Right cardiac atrium (tissue), 5 donors: Measurements from ENCODE around the gene EPHB1. TPM values are rescaled to one million over a fixed set of nuclear protein-coding genes. Genes with fewer than 3 reads are reported as not detected.
A peak's percentile ranks its signal among the peaks of the same experiment; 100 is the strongest.

Source experiments
- ATAC-seq, 2 donors: fragments of 200-7000 bp; cut with Tn5 transposase; one replicate each; pipeline versions ENCODE4 v1.8.0 to v1.9.1; 2020; ENCODE audit warnings: moderate library complexity in 2 of 2, mild to moderate bottlenecking in 1 of 2
- DNase-seq, 3 donors: peaks; one replicate each; pipeline ENCODE4 v3.0.0-alpha.2; 2020
- H3K27ac ChIP-seq: one replicate; pipeline ENCODE4 v1.5.1; 2013; ENCODE audit warnings: mild to moderate bottlenecking, low read length, control low read depth, moderate library complexity
- H3K27me3 ChIP-seq: one replicate; pipeline ENCODE4 v1.6.1; 2013; ENCODE audit not compliant: control insufficient read depth, insufficient read depth
- H3K4me1 ChIP-seq: one replicate; pipeline ENCODE4 v1.6.1; 2013; ENCODE audit warnings: low read length; ENCODE audit not compliant: control insufficient read depth, insufficient read depth
- H3K4me3 ChIP-seq: one replicate; pipeline ENCODE4 v1.5.1; 2013; ENCODE audit warnings: low read length, control low read depth
- H3K9me3 ChIP-seq: one replicate; pipeline ENCODE4 v1.6.1; 2013; ENCODE audit warnings: low read length; ENCODE audit not compliant: control insufficient read depth
- WGBS: extraction: QIAGEN DNeasy Blood & Tissue Kit; methylation state at CpG from one replicate; pipeline ENCODE4 v1.1.7; 2013; 5-methylcytosine and 5-hydroxymethylcytosine counted together
- intact Hi-C, 4 donors: fragments of 100-400 bp; cut with DNase I; formaldehyde crosslinking; loops; one replicate each; pipeline versions ENCODE4 v1.11.0 to v1.14.0; 2022 to 2023
- polyA plus RNA-seq: library from polyadenylated mRNA; stranded (reverse); fragments of 200-250 nt; gene quantifications from one replicate; pipeline ENCODE4 v1.2.3, GENCODE V29; 2013
- total RNA-seq, 4 donors: library from RNA; stranded (reverse); fragmentation: NEBNext Ultra II Directional; extraction: Animal tissue kit (Norgen Biotek cat#: 25700); gene quantifications; one replicate each; pipeline ENCODE4 v1.2.1, GENCODE V29; 2021
- donor health status: healthy with polysubstance abuse.
- donor health status: DM: no; HTN: yes; CAD: no.
- donor health status: DM: no; HTN: no; CAD: no.
- donor health status: DM: no; HTN: yes; CAD: no; lungs with severe emphysema.
- donor health status: DM: yes; HTN: yes; CAD: no.

EPHB1 gene
- total and polyA plus RNA-seq, 5 donors: 0.23 to 1.6 (median 1.1) TPM

GRCh38 chr3:135260025-135260424, 465.0 kb downstream of the EPHB1 start:
- Histone ChIP-seq H3K27me3 (no peaks in the 10 kb centered on the region), H3K4me1 (no peaks in the 10 kb centered on the region), H3K9me3 (no peaks in the 10 kb centered on the region), H3K4me3 (no peak overlapping the region), H3K27ac (no peak overlapping the region)
- ATAC-seq: no peak
- intact Hi-C loops: no loop called here
- no peak for DNase-seq
- 68% methylated on average over 2 of the region's 2 CpGs for WGBS

GRCh38 chr3:135261214-135261775, 466.2 kb downstream of the EPHB1 start:
- DNase-seq (no peak), ATAC-seq (no peak)
- 89% methylated on average over 6 of the region's 6 CpGs for WGBS

GRCh38 chr3:135261916-135262315, 466.9 kb downstream of the EPHB1 start:
- H3K27ac ChIP-seq: no peak overlapping the region
- no peaks in the 10 kb centered on the region for H3K4me1 ChIP-seq
- H3K27me3 ChIP-seq: no peaks in the 10 kb centered on the region
- ATAC-seq (no peak), DNase-seq (no peak)
- no peak overlapping the region for H3K4me3 ChIP-seq
- no peaks in the 10 kb centered on the region for H3K9me3 ChIP-seq
- intact Hi-C loops: no loop called here
- 74% methylated on average over 1 of the region's 1 CpG for WGBS

More at GRCh38 chr3:135261214-135261775, 466.2 kb downstream of the EPHB1 start:
- Histone ChIP-seq H3K27me3 (no peaks in the 10 kb centered on the region), H3K27ac (no peak overlapping the region), H3K4me3 (no peak overlapping the region), H3K4me1 (no peaks in the 10 kb centered on the region), H3K9me3 (no peaks in the 10 kb centered on the region)
- intact Hi-C loops: no loop called here

GRCh38 chr3:135262441-135262840, 467.4 kb downstream of the EPHB1 start:
- Histone ChIP-seq H3K27me3 (no peaks in the 10 kb centered on the region), H3K4me1 (no peaks in the 10 kb centered on the region), H3K9me3 (no peaks in the 10 kb centered on the region), H3K27ac (no peak overlapping the region), H3K4me3 (no peak overlapping the region)
- WGBS: 90% methylated on average over 4 of the region's 4 CpGs
- no peak for ATAC-seq
- intact Hi-C loops: no loop called here
- no peak for DNase-seq

GRCh38 chr3:135263331-135263730, 468.3 kb downstream of the EPHB1 start:
- ATAC-seq (peak in 1 of 2 donors; percentile 16), DNase-seq (no peak)
- H3K4me3 ChIP-seq: no peak overlapping the region
- WGBS: 53% methylated on average over 3 of the region's 3 CpGs
- H3K9me3 ChIP-seq: no peaks in the 10 kb centered on the region
- no peaks in the 10 kb centered on the region for H3K27me3 ChIP-seq
- no peaks in the 10 kb centered on the region for H3K4me1 ChIP-seq
- intact Hi-C loops: no loop called here
- no peak overlapping the region for H3K27ac ChIP-seq

GRCh38 chr3:135267487-135267886, 472.4 kb downstream of the EPHB1 start:
- Histone ChIP-seq H3K27me3 (no peaks in the 10 kb centered on the region), H3K4me1 (no peaks in the 10 kb centered on the region), H3K4me3 (no peak overlapping the region), H3K27ac (no peak overlapping the region), H3K9me3 (no peaks in the 10 kb centered on the region)
- intact Hi-C loops: no loop called here
- WGBS: 78% methylated on average over 6 of the region's 6 CpGs
- ATAC-seq: no peak
- no peak for DNase-seq

- Histone ChIP-seq H3K9me3 (no peaks in the 10 kb centered on the region), H3K27ac (no peak overlapping the region), H3K4me1 (no peaks in the 10 kb centered on the region), H3K27me3 (no peaks in the 10 kb centered on the region), H3K4me3 (no peak overlapping the region)
- 72% methylated on average over 2 of the region's 2 CpGs for WGBS
- DNase-seq (no peak), ATAC-seq (no peak)
- intact Hi-C loops: no loop called here
Observed at GRCh38 chr3:135268941-135269532, 474.0 kb downstream of the EPHB1 start.

- no peaks in the 10 kb centered on the region for H3K9me3 ChIP-seq
- H3K27me3 ChIP-seq: no peaks in the 10 kb centered on the region
- DNase-seq (no peak), ATAC-seq (peak in 1 of 2 donors; percentile 16)
- WGBS: 47% methylated on average over 10 of the region's 10 CpGs
- H3K4me3 ChIP-seq: no peak overlapping the region
- no peak overlapping the region for H3K27ac ChIP-seq
- H3K4me1 ChIP-seq: no peaks in the 10 kb centered on the region
- intact Hi-C loops: no loop called here
Observed at GRCh38 chr3:135271177-135272025, 476.3 kb downstream of the EPHB1 start.

GRCh38 chr3:135272026-135272669, 477.1 kb downstream of the EPHB1 start:
- H3K27me3 ChIP-seq: no peaks in the 10 kb centered on the region
- intact Hi-C loops: no loop called here
- DNase-seq: no peak
- WGBS: 37% methylated on average over 7 of the region's 7 CpGs
- H3K27ac ChIP-seq: no peak overlapping the region
- ATAC-seq: no peak
- no peak overlapping the region for H3K4me3 ChIP-seq
- no peaks in the 10 kb centered on the region for H3K4me1 ChIP-seq
- H3K9me3 ChIP-seq: no peaks in the 10 kb centered on the region

GRCh38 chr3:135292162-135292561, 497.1 kb downstream of the EPHB1 start:
- intact Hi-C loops: no loop called here
- no peaks in the 10 kb centered on the region for H3K9me3 ChIP-seq
- no peak for DNase-seq
- H3K27me3 ChIP-seq: no peaks in the 10 kb centered on the region
- H3K4me3 ChIP-seq: no peak overlapping the region
- H3K27ac ChIP-seq: no peak overlapping the region
- H3K4me1 ChIP-seq: no peaks in the 10 kb centered on the region
- ATAC-seq: no peak
- WGBS: 71% methylated on average over 1 of the region's 1 CpG

- no peak overlapping the region for H3K4me3 ChIP-seq
- H3K9me3 ChIP-seq: no peaks in the 10 kb centered on the region
- no peaks in the 10 kb centered on the region for H3K27me3 ChIP-seq
- no peaks in the 10 kb centered on the region for H3K4me1 ChIP-seq
- intact Hi-C loops: no loop called here
- no peak for ATAC-seq
- H3K27ac ChIP-seq: no peak overlapping the region
- 86% methylated on average over 2 of the region's 2 CpGs for WGBS
- DNase-seq: no peak
Observed at GRCh38 chr3:135301670-135302069, 506.6 kb downstream of the EPHB1 start.
